ENCODE measurements around the gene PRKAR1B.

DNA sequence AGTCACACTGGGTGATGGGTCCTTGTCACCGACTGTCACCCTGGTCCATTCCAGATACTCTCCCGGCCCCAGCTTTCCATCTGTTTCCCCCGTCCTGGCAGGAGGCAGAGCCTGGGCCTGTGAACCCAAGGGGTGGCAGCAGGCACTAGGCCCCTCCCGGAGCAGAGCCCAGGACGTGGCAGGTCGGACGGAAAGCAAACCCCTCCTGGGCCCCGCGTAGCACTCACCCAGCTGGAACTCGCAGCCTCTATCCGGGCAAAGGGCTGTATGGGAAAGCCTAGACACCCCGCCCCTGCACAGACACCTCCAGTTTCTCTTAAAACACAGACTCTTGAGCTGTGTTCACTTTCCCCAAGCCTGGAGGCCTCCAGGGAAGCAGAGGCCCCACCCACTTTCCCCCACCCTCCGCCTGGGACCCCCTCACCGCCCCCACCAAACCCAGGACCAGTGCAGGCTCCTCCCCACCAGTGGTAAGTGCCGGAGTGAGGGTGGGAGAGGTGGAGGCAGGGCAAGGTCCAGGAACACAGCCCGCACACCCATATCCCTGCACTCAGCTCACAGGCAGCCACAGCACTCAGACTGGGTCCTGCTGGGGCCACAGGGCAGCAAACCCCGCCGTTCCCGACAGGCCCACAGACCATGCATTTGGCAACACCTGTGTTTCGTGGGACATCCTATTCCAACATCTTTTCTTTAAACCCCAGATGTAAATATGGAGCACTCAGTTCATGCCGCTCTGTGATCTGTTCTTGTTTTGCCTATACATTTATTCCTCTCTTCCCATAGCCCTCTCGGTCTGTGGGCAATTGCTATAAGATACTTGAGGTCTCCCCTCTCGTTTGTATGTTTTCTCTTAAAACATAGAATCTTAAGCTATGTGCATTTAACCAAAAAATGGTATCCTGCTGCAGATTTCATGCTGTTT, 109.2 kb downstream of the PRKAR1B start:
- no peak for TF ChIP-seq YY1 (IDR thresholded peaks at IDR 0.05; ENCODE audit: insufficient read depth, insufficient read length)
- TF ChIP-seq ZNF274 (IDR thresholded peaks at IDR 0.05; ENCODE audit: low read depth, low read length) = no peak

Measured in NT2/D1 (cell line).